NCI-H510A (cell line): ENCODE measurements around the gene ZNF624.

Experiments used
- DNase-seq: peaks from one replicate; lab custom pipeline; 2025; lab: John Stamatoyannopoulos, UW

ZNF624 gene

GRCh38 chr17:16593356-16594102, 60.1 kb downstream of the ZNF624 start:
- no peak for DNase-seq

GRCh38 chr17:16589097-16589969, 64.3 kb downstream of the ZNF624 start:
- peak; percentile 67 for DNase-seq

- DNase-seq, result no peak
These were observed 67.9 kb downstream of the ZNF624 start for GRCh38 chr17:16585796-16586195.

GRCh38 chr17:16584273-16584995, 69.2 kb downstream of the ZNF624 start:
- DNase-seq, result peak; percentile 84

- DNase-seq, result no peak
These were observed 69.9 kb downstream of the ZNF624 start for GRCh38 chr17:16583781-16584180.

- no peak for DNase-seq
These were observed 80.2 kb downstream of the ZNF624 start for GRCh38 chr17:16573466-16573865.
